ENCODE results near the gene HSPB2.

HSPB2 gene

DNA sequence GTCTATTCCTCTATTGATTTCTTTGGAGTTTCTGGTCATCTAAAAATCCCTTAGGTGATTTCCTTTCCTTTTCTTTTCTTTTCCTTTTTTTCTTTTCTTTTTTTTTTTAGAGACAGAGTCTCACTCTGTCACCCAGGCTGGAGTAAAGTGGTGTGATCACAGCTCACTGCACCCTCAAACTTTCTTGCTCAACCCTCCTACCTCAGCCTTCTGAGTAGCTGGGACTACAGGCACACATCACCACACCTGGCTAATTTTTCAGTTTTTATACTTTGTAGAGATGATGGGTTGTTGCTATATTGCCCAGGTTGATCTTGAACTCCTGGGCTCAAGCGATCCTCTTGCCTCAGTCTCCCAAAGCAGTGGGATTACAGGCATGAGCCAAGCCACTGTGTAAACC is 4.2 kb downstream of the HSPB2 start:
- no peak overlapping the region for H4K12ac ChIP-seq (ENCODE audit: low read depth, low read length)
- no peak overlapping the region for H3K23ac ChIP-seq (ENCODE audit: low read length)
- H3K79me1 ChIP-seq (ENCODE audit: low read length) = peaks cover 5% of the 10 kb centered on the region
- H2AK5ac ChIP-seq (ENCODE audit: low read length) = no peak overlapping the region
- H3K27me3 ChIP-seq (ENCODE audit: insufficient read depth, low read length) = no peaks in the 10 kb centered on the region
- no peak overlapping the region for H4K8ac ChIP-seq (ENCODE audit: low read depth, low read length)
- no peak overlapping the region for H2BK5ac ChIP-seq (ENCODE audit: low read depth, low read length, poor library complexity)
- H3K27ac ChIP-seq (ENCODE audit: low read depth, low read length) = no peak overlapping the region
- H3K4me2 ChIP-seq (ENCODE audit: low read length) = no peak overlapping the region
- no peak overlapping the region for H4K91ac ChIP-seq (ENCODE audit: low read depth, low read length)
- whole genome bisulfite sequencing (ENCODE audit: extremely low coverage, insufficient coverage, insufficient read length) = no CpG with 5 or more reads among the region's 1 CpG
- DNase-seq = no peak
- H3K9ac ChIP-seq (ENCODE audit: low read length) = no peak overlapping the region
- H3K79me2 ChIP-seq (ENCODE audit: control insufficient read depth, insufficient read depth, low read length, poor library complexity) = peaks cover 2% of the 10 kb centered on the region
- no peak overlapping the region for H3K14ac ChIP-seq (ENCODE audit: low read length)
- H3K18ac ChIP-seq (ENCODE audit: low read length) = no peak overlapping the region
- no peak overlapping the region for H3K4ac ChIP-seq (ENCODE audit: low read depth, low read length)
- H3K4me3 ChIP-seq (ENCODE audit: low read depth, low read length) = no peak overlapping the region
- no peaks in the 10 kb centered on the region for H3K36me3 ChIP-seq (ENCODE audit: control insufficient read depth in 1 of 2, insufficient read depth in 2 of 2, low read length in 2 of 2)
- no peak overlapping the region for H2BK120ac ChIP-seq (ENCODE audit: insufficient read depth, low read length, poor library complexity)
- no peak overlapping the region for H2BK12ac ChIP-seq (ENCODE audit: low read length)
- peaks cover 7 to 8% of the 10 kb centered on the region in 2 experiments for H3K4me1 ChIP-seq (ENCODE audit: control insufficient read depth in 1 of 2, insufficient read depth in 2 of 2, low read length in 2 of 2)
- H2AFZ ChIP-seq (ENCODE audit: insufficient read depth, low read length, poor library complexity) = no peak overlapping the region
- peaks cover 2% of the 10 kb centered on the region for H3K9me3 ChIP-seq (ENCODE audit: insufficient read depth, low read depth, low read length)

DNA sequence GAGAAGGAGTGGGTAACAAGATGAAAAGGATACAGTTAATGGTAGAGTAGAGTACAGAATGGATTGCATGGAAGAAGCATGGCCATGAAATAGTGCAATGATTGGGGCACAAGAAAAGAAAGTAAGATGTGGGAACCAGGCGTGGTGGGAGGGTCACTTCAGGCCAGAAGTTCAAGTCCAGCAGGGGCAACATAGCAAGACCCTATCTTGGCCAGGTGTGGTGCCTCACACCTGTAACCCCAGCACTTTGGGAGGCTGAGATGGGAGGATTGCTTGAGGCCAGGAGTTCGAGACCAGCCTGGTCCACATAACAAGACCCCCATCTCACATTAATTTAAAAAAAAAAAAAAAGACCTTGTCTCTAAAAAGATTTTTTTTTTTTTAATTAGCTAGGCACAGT is 4.8 kb downstream of the HSPB2 start:
- no peak overlapping the region for H2BK12ac ChIP-seq (ENCODE audit: low read length)
- no peak overlapping the region for H3K9ac ChIP-seq (ENCODE audit: low read length)
- no peak overlapping the region for H3K23ac ChIP-seq (ENCODE audit: low read length)
- no peaks in the 10 kb centered on the region for H3K27me3 ChIP-seq (ENCODE audit: insufficient read depth, low read length)
- no peaks in the 10 kb centered on the region for H3K36me3 ChIP-seq (ENCODE audit: control insufficient read depth in 1 of 2, insufficient read depth in 2 of 2, low read length in 2 of 2)
- peaks cover 3 to 4% of the 10 kb centered on the region in 2 experiments for H3K4me1 ChIP-seq (ENCODE audit: control insufficient read depth in 1 of 2, insufficient read depth in 2 of 2, low read length in 2 of 2)
- peaks cover 2% of the 10 kb centered on the region for H3K79me2 ChIP-seq (ENCODE audit: control insufficient read depth, insufficient read depth, low read length, poor library complexity)
- DNase-seq = no peak
- H3K4me3 ChIP-seq (ENCODE audit: low read depth, low read length) = no peak overlapping the region
- WGBS (ENCODE audit: extremely low coverage, insufficient coverage, insufficient read length) = no CpG with 5 or more reads among the region's 2 CpGs
- H2BK120ac ChIP-seq (ENCODE audit: insufficient read depth, low read length, poor library complexity) = no peak overlapping the region
- H3K18ac ChIP-seq (ENCODE audit: low read length) = no peak overlapping the region
- H3K4me2 ChIP-seq (ENCODE audit: low read length) = no peak overlapping the region
- no peak overlapping the region for H4K8ac ChIP-seq (ENCODE audit: low read depth, low read length)
- H3K79me1 ChIP-seq (ENCODE audit: low read length) = peaks cover 4% of the 10 kb centered on the region
- H4K12ac ChIP-seq (ENCODE audit: low read depth, low read length) = no peak overlapping the region
- no peak overlapping the region for H4K91ac ChIP-seq (ENCODE audit: low read depth, low read length)
- no peak overlapping the region for H3K27ac ChIP-seq (ENCODE audit: low read depth, low read length)
- no peak overlapping the region for H2BK5ac ChIP-seq (ENCODE audit: low read depth, low read length, poor library complexity)
- H3K9me3 ChIP-seq (ENCODE audit: insufficient read depth, low read depth, low read length) = peaks cover 2% of the 10 kb centered on the region
- H2AFZ ChIP-seq (ENCODE audit: insufficient read depth, low read length, poor library complexity) = no peak overlapping the region
- H2AK5ac ChIP-seq (ENCODE audit: low read length) = no peak overlapping the region
- H3K4ac ChIP-seq (ENCODE audit: low read depth, low read length) = no peak overlapping the region
- H3K14ac ChIP-seq (ENCODE audit: low read length) = no peak overlapping the region

DNA sequence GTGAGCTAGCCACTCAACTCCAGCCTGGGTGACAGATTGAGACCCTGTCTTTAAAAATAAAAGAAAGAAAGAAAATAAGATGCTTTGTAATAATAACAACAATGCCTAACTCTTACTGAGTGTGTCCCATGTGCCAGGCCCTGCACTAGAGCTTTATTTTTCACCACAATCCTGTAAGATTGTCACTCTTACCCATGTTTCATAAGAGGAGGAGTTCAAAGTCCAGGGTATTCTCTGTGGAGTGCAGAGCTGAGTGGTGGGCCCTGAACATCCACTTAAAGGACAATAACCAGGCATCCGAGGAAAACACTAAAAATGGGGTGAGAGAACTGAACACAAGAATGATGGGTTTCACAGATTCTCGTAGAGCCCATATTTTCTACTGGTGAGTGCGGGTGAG is 5.3 kb downstream of the HSPB2 start:
- WGBS (ENCODE audit: extremely low coverage, insufficient coverage, insufficient read length) = no CpG with 5 or more reads among the region's 3 CpGs
- H3K4me2 ChIP-seq (ENCODE audit: low read length) = no peak overlapping the region

GRCh38 chr11:111918390-111919256 is 6.1 kb downstream of the HSPB2 start, which contains the start of gene C11orf52:
C11orf52 (plus strand) TSS chr11:111918913; CDS start chr11:111918973, 60 bp downstream.
- Histone ChIP-seq H3K9ac (ENCODE audit: low read length) (peak within 1 kb of the TSS; percentile 13), H4K91ac (ENCODE audit: low read depth, low read length) (peak within 1 kb of the TSS; percentile 97), H4K8ac (ENCODE audit: low read depth, low read length) (peak within 1 kb of the TSS; percentile 100), H2BK12ac (ENCODE audit: low read length) (peak within 1 kb of the TSS; percentile 87), H3K79me2 (ENCODE audit: control insufficient read depth, insufficient read depth, low read length, poor library complexity) (peaks cover 2% of the 10 kb centered on the region), H3K4me2 (ENCODE audit: low read length) (peak within 1 kb of the TSS; percentile 61), H3K14ac (ENCODE audit: low read length) (peak within 1 kb of the TSS; percentile 96), H3K4me3 (ENCODE audit: low read depth, low read length) (no peak within 1 kb of the TSS), H3K23ac (ENCODE audit: low read length) (no peak within 1 kb of the TSS), H3K9me3 (ENCODE audit: insufficient read depth, low read depth, low read length) (no peaks in the 10 kb centered on the region), H2BK5ac (ENCODE audit: low read depth, low read length, poor library complexity) (peak within 1 kb of the TSS; percentile 77), H4K12ac (ENCODE audit: low read depth, low read length) (peak within 1 kb of the TSS; percentile 96), H3K18ac (ENCODE audit: low read length) (peak within 1 kb of the TSS; percentile 95), H3K27me3 (ENCODE audit: insufficient read depth, low read length) (no peaks in the 10 kb centered on the region), H3K79me1 (ENCODE audit: low read length) (peaks cover 5% of the 10 kb centered on the region), H3K27ac (ENCODE audit: low read depth, low read length) (peak within 1 kb of the TSS; percentile 33), H2BK120ac (ENCODE audit: insufficient read depth, low read length, poor library complexity) (peak within 1 kb of the TSS; percentile 82), H2AK5ac (ENCODE audit: low read length) (peak within 1 kb of the TSS; percentile 99), H3K4me1 (ENCODE audit: control insufficient read depth in 1 of 2, insufficient read depth in 2 of 2, low read length in 2 of 2) (peaks cover 6 to 7% of the 10 kb centered on the region in 2 experiments), H3K36me3 (ENCODE audit: control insufficient read depth in 1 of 2, insufficient read depth in 2 of 2, low read length in 2 of 2) (no peaks in the 10 kb centered on the region), H3K4ac (ENCODE audit: low read depth, low read length) (peak within 1 kb of the TSS; percentile 89), H2AFZ (ENCODE audit: insufficient read depth, low read length, poor library complexity) (peak within 1 kb of the TSS; percentile 98)
- no CpG with 5 or more reads among the region's 19 CpGs for WGBS (ENCODE audit: extremely low coverage, insufficient coverage, insufficient read length)
- DNase-seq = peak; percentile 96

More for the DNA sequence above, 5.3 kb downstream of the HSPB2 start:
- no peak overlapping the region for H4K12ac ChIP-seq (ENCODE audit: low read depth, low read length)
- H3K36me3 ChIP-seq (ENCODE audit: control insufficient read depth in 1 of 2, insufficient read depth in 2 of 2, low read length in 2 of 2) = no peaks in the 10 kb centered on the region
- no peak for DNase-seq
- no peak overlapping the region for H4K8ac ChIP-seq (ENCODE audit: low read depth, low read length)
- H3K14ac ChIP-seq (ENCODE audit: low read length) = no peak overlapping the region
- no peak overlapping the region for H3K23ac ChIP-seq (ENCODE audit: low read length)
- no peak overlapping the region for H2BK120ac ChIP-seq (ENCODE audit: insufficient read depth, low read length, poor library complexity)
- peaks cover 2% of the 10 kb centered on the region for H3K9me3 ChIP-seq (ENCODE audit: insufficient read depth, low read depth, low read length)
- no peak overlapping the region for H2BK5ac ChIP-seq (ENCODE audit: low read depth, low read length, poor library complexity)
- H2AFZ ChIP-seq (ENCODE audit: insufficient read depth, low read length, poor library complexity) = no peak overlapping the region
- H2AK5ac ChIP-seq (ENCODE audit: low read length) = no peak overlapping the region
- H3K4ac ChIP-seq (ENCODE audit: low read depth, low read length) = no peak overlapping the region
- H2BK12ac ChIP-seq (ENCODE audit: low read length) = no peak overlapping the region
- no peaks in the 10 kb centered on the region for H3K27me3 ChIP-seq (ENCODE audit: insufficient read depth, low read length)
- peaks cover 3 to 4% of the 10 kb centered on the region in 2 experiments for H3K4me1 ChIP-seq (ENCODE audit: control insufficient read depth in 1 of 2, insufficient read depth in 2 of 2, low read length in 2 of 2)
- H3K79me1 ChIP-seq (ENCODE audit: low read length) = peaks cover 4% of the 10 kb centered on the region
- H3K79me2 ChIP-seq (ENCODE audit: control insufficient read depth, insufficient read depth, low read length, poor library complexity) = peaks cover 2% of the 10 kb centered on the region
- peak overlapping the region; percentile 13 for H3K9ac ChIP-seq (ENCODE audit: low read length)
- H4K91ac ChIP-seq (ENCODE audit: low read depth, low read length) = no peak overlapping the region
- H3K18ac ChIP-seq (ENCODE audit: low read length) = no peak overlapping the region
- no peak overlapping the region for H3K4me3 ChIP-seq (ENCODE audit: low read depth, low read length)
- no peak overlapping the region for H3K27ac ChIP-seq (ENCODE audit: low read depth, low read length)

All from trophoblast cell (in vitro differentiated cells and primary cell).